HG03558 (cell line): ENCODE measurements around the gene EPHB2.

Experiments
- ATAC-seq: cut with Tn5 transposase; IDR thresholded peaks from one replicate; pipeline ENCODE4 v1.9.1; 2021; ENCODE audit warnings: moderate number of reproducible peaks; ENCODE audit not compliant: unreplicated experiment; ENCODE audit errors: extremely low read depth

Gene EPHB2

GRCh38 chr1:22872981-22873664 is 162.5 kb downstream of the EPHB2 start:
- no peak for ATAC-seq

- ATAC-seq: no peak
These were observed 164.1 kb downstream of the EPHB2 start for GRCh38 chr1:22874785-22875184.

- ATAC-seq: no peak
These were observed 164.6 kb downstream of the EPHB2 start for GRCh38 chr1:22875241-22875640.

GRCh38 chr1:22875841-22876240 is 165.2 kb downstream of the EPHB2 start:
- ATAC-seq: no peak

GRCh38 chr1:22876359-22877111 is 165.9 kb downstream of the EPHB2 start:
- ATAC-seq: no peak

GRCh38 chr1:22877112-22877915 is 166.7 kb downstream of the EPHB2 start:
- no peak for ATAC-seq

GRCh38 chr1:22877980-22878379 is 167.3 kb downstream of the EPHB2 start:
- no peak for ATAC-seq

GRCh38 chr1:22878626-22879025 is 168.0 kb downstream of the EPHB2 start:
- ATAC-seq: no peak

- no peak for ATAC-seq
These were observed 168.8 kb downstream of the EPHB2 start for GRCh38 chr1:22879445-22879844.

- ATAC-seq: no peak
These were observed 169.5 kb downstream of the EPHB2 start for GRCh38 chr1:22880174-22880601.

GRCh38 chr1:22883406-22883805 is 172.8 kb downstream of the EPHB2 start:
- ATAC-seq: no peak

GRCh38 chr1:22884806-22885530 is 174.3 kb downstream of the EPHB2 start:
- no peak for ATAC-seq

GRCh38 chr1:22886211-22886610 is 175.6 kb downstream of the EPHB2 start:
- ATAC-seq: no peak

GRCh38 chr1:22887491-22887890 is 176.9 kb downstream of the EPHB2 start:
- ATAC-seq: no peak

GRCh38 chr1:22888320-22889075 is 177.9 kb downstream of the EPHB2 start:
- no peak for ATAC-seq

- ATAC-seq: no peak
These were observed 178.7 kb downstream of the EPHB2 start for GRCh38 chr1:22889213-22889827.

- no peak for ATAC-seq
These were observed 182.2 kb downstream of the EPHB2 start for GRCh38 chr1:22892789-22893188.

GRCh38 chr1:22893292-22893691 is 182.7 kb downstream of the EPHB2 start:
- ATAC-seq: no peak

- no peak for ATAC-seq
These were observed 184.7 kb downstream of the EPHB2 start for GRCh38 chr1:22895357-22895756.
